Liver (tissue), 9 donors: ENCODE measurements around the gene SMIM28. TPM values are rescaled to one million over a fixed set of nuclear protein-coding genes. Genes with fewer than 3 reads are reported as not detected.

Experiments used
- DNase-seq: peaks from one replicate; pipeline ENCODE4 v3.0.0-alpha.2; 2017; ENCODE audit warnings: low spot score
- H3K27ac ChIP-seq, 2 donors: one replicate each; pipeline ENCODE4 v1.7.0; 2013; ENCODE audit warnings: inconsistent platforms in 2 of 2, low read length in 2 of 2, control low read depth in 1 of 2, low read depth in 1 of 2, mild to moderate bottlenecking in 1 of 2
- H3K27me3 ChIP-seq, 4 donors: one replicate each; pipeline versions ENCODE4 v1.6.1 to v1.7.0; 2013; ENCODE audit warnings: low read length in 3 of 4, inconsistent platforms in 1 of 4, mild to moderate bottlenecking in 1 of 4, moderate library complexity in 1 of 4; ENCODE audit not compliant: control insufficient read depth in 4 of 4, insufficient read depth in 4 of 4
- H3K36me3 ChIP-seq, 4 donors: one replicate each; pipeline versions ENCODE4 v1.6.1 to v1.7.0; 2013; ENCODE audit warnings: low read length in 3 of 4, mild to moderate bottlenecking in 3 of 4, low read depth in 1 of 4, moderate library complexity in 1 of 4; ENCODE audit not compliant: control insufficient read depth in 4 of 4, insufficient read depth in 3 of 4
- H3K4me1 ChIP-seq, 4 donors: one replicate each; pipeline versions ENCODE4 v1.6.1 to v1.7.0; 2013; ENCODE audit warnings: low read length in 3 of 4, mild to moderate bottlenecking in 3 of 4, moderate library complexity in 1 of 4; ENCODE audit not compliant: control insufficient read depth in 4 of 4, insufficient read depth in 4 of 4
- H3K4me3 ChIP-seq, 3 donors: one replicate each; pipeline versions ENCODE4 v1.6.1 to v1.7.0; 2013; ENCODE audit warnings: low read length in 3 of 3, control low read depth in 1 of 3, low read depth in 1 of 3, mild to moderate bottlenecking in 1 of 3
- H3K9ac ChIP-seq, 2 donors: one replicate each; pipeline ENCODE4 v1.7.0; 2013; ENCODE audit warnings: low read length in 2 of 2, mild to moderate bottlenecking in 2 of 2, moderate library complexity in 2 of 2, control low read depth in 1 of 2, low read depth in 1 of 2
- H3K9me3 ChIP-seq, 4 donors: one replicate each; pipeline versions ENCODE4 v1.6.1 to v1.7.0; 2013; ENCODE audit warnings: low read length in 3 of 4; ENCODE audit not compliant: control insufficient read depth in 4 of 4
- ATF3 ChIP-seq: IDR thresholded peaks from 2 replicates; pipeline ENCODE4 v1.6.1; 2016; ENCODE audit warnings: antibody characterized with exemption
- CTCF ChIP-seq: fragments of 150-350 bp; IDR thresholded peaks from 2 replicates; pipeline ENCODE4 v1.5.1; 2017; ENCODE audit warnings: improper control_type of control experiment, low read depth, low read length; ENCODE audit not compliant: missing input control
- EGR1 ChIP-seq, 2 donors: IDR thresholded peaks; 2 replicates each; pipeline ENCODE4 v1.6.1; 2016 to 2018; ENCODE audit warnings: antibody characterized with exemption in 2 of 2, low read depth in 2 of 2
- FOXA1 ChIP-seq: IDR thresholded peaks from 2 replicates; pipeline ENCODE4 v1.6.1; 2016; ENCODE audit warnings: antibody characterized with exemption
- FOXA2 ChIP-seq: IDR thresholded peaks from 2 replicates; pipeline ENCODE4 v1.6.1; 2016; ENCODE audit warnings: antibody characterized with exemption
- GABPA ChIP-seq, 2 donors: IDR thresholded peaks in 1 of 2; conservative IDR thresholded peaks in 1 of 2; 2 replicates each; pipeline ENCODE4 v1.6.1; 2016; ENCODE audit warnings: antibody characterized with exemption in 2 of 2, mild to moderate bottlenecking in 1 of 2, moderate library complexity in 1 of 2
- HNF4A ChIP-seq, 2 donors: conservative IDR thresholded peaks; 2 replicates each; pipeline ENCODE4 v1.6.1; 2016; ENCODE audit warnings: antibody characterized with exemption in 2 of 2, mild to moderate bottlenecking in 2 of 2
- HNF4G ChIP-seq: IDR thresholded peaks from 2 replicates; pipeline ENCODE4 v1.6.1; 2016; ENCODE audit warnings: antibody characterized with exemption
- JUND ChIP-seq, 2 donors: IDR thresholded peaks; 2 replicates each; pipeline ENCODE4 v1.6.1; 2016; ENCODE audit warnings: antibody characterized with exemption in 2 of 2
- MAX ChIP-seq: IDR thresholded peaks from 2 replicates; pipeline ENCODE4 v1.6.1; 2016; ENCODE audit warnings: antibody characterized with exemption
- RAD21 ChIP-seq, 2 donors: IDR thresholded peaks; 2 replicates each; pipeline ENCODE4 v1.6.1; 2016; ENCODE audit warnings: antibody characterized with exemption in 2 of 2, mild to moderate bottlenecking in 2 of 2
- REST ChIP-seq: IDR thresholded peaks from 2 replicates; pipeline ENCODE4 v1.6.1; 2016; ENCODE audit warnings: antibody characterized with exemption, mild to moderate bottlenecking
- RXRA ChIP-seq, 2 donors: IDR thresholded peaks; 2 replicates each; pipeline ENCODE4 v1.6.1; 2017 to 2018; ENCODE audit warnings: antibody characterized with exemption in 2 of 2, mild to moderate bottlenecking in 1 of 2
- SP1 ChIP-seq: IDR thresholded peaks from 2 replicates; pipeline ENCODE4 v1.6.1; 2018; ENCODE audit warnings: antibody characterized with exemption, mild to moderate bottlenecking
- YY1 ChIP-seq: IDR thresholded peaks from 2 replicates; pipeline ENCODE4 v1.6.1; 2016; ENCODE audit warnings: antibody characterized with exemption, mild to moderate bottlenecking
- WGBS: extraction: QIAGEN DNeasy Blood & Tissue Kit; methylation state at CpG from one replicate; pipeline ENCODE4 v1.1.7; 2013; 5-methylcytosine and 5-hydroxymethylcytosine counted together
- polyA plus RNA-seq, 2 donors: library from polyadenylated mRNA; stranded (reverse) in 1 of 2; unstranded in 1 of 2; fragments of 200-250 nt in 1 of 2; fragments of >200 nt in 1 of 2; fragmentation: Nextera tagmentation in 1 of 2; extraction: Ambion mirVana in 1 of 2; gene quantifications; one replicate each; pipeline versions ENCODE4 v1.2.1 to v1.2.3, GENCODE V29; 2013 to 2015
- total RNA-seq, 2 donors: library from RNA; depleted of rRNA; stranded (reverse); fragments of >200 nt; gene quantifications; one replicate each; pipeline ENCODE4 v1.2.3, GENCODE V29; 2014
- donor health status: healthy.
- donor health status: healthy.
- donor health status: healthy.
- donor health status: healthy.
- donor health status: healthy.

The SMIM28 gene
- total and polyA plus RNA-seq, 4 donors: not detected

- H3K36me3 ChIP-seq: no peaks in the 10 kb centered on the region
- H3K27ac ChIP-seq: no peak overlapping the region
- H3K27me3 ChIP-seq: no peaks in the 10 kb centered on the region
- H3K4me3 ChIP-seq: no peak overlapping the region
- TF ChIP-seq CTCF: no peak
- no peak for TF ChIP-seq HNF4A (conservative IDR thresholded peaks at IDR 0.05)
- TF ChIP-seq YY1: no peak
- no peak for TF ChIP-seq GABPA (IDR thresholded peaks at IDR 0.05 in 1 of 2, conservative IDR thresholded peaks at IDR 0.05 in 1 of 2)
- TF ChIP-seq RAD21 (IDR thresholded peaks at IDR 0.05): no peak
- no peak for TF ChIP-seq HNF4G
- no peak for TF ChIP-seq SP1
- no peak for TF ChIP-seq JUND (IDR thresholded peaks at IDR 0.05)
- TF ChIP-seq FOXA2: no peak
- TF ChIP-seq MAX: no peak
- TF ChIP-seq FOXA1: no peak
- no peaks in the 10 kb centered on the region for H3K9me3 ChIP-seq
- DNase-seq: no peak
- no peaks in the 10 kb centered on the region for H3K4me1 ChIP-seq
- 95% methylated on average over 5 of the region's 5 CpGs for WGBS
- no peak overlapping the region for H3K9ac ChIP-seq
Observed at GRCh38 chr6:138396709-138397108, 19.0 kb downstream of the SMIM28 start.

- no peaks in the 10 kb centered on the region for H3K4me1 ChIP-seq
- no peak overlapping the region for H3K27ac ChIP-seq
- DNase-seq: no peak
- H3K9ac ChIP-seq: no peak overlapping the region
- H3K4me3 ChIP-seq: no peak overlapping the region
- 89% methylated on average over 8 of the region's 8 CpGs for WGBS
- no peaks in the 10 kb centered on the region for H3K36me3 ChIP-seq
- no peaks in the 10 kb centered on the region for H3K27me3 ChIP-seq
- no peaks in the 10 kb centered on the region for H3K9me3 ChIP-seq
- TF ChIP-seq RAD21 (IDR thresholded peaks at IDR 0.05): peak in 1 of 2 donors; percentile 13
- no peak for TF ChIP-seq RXRA (IDR thresholded peaks at IDR 0.05)
Observed at GRCh38 chr6:138397128-138398122, 19.7 kb downstream of the SMIM28 start.

GRCh38 chr6:138400326-138400725 is 22.6 kb downstream of the SMIM28 start:
- TF ChIP-seq SP1 (no peak), RAD21 (IDR thresholded peaks at IDR 0.05) (no peak), FOXA1 (no peak), MAX (no peak), REST (no peak), FOXA2 (no peak), ATF3 (no peak), HNF4G (no peak), EGR1 (IDR thresholded peaks at IDR 0.05; ENCODE audit: low read depth in 2 of 2) (no peak), GABPA (IDR thresholded peaks at IDR 0.05 in 1 of 2, conservative IDR thresholded peaks at IDR 0.05 in 1 of 2) (no peak), YY1 (no peak)
- no peak overlapping the region for H3K9ac ChIP-seq
- no peaks in the 10 kb centered on the region for H3K9me3 ChIP-seq
- DNase-seq: no peak
- H3K27ac ChIP-seq: no peak overlapping the region
- no peak overlapping the region for H3K4me3 ChIP-seq
- H3K4me1 ChIP-seq: peaks cover 0 to 14% (median 7%) of the 10 kb centered on the region in 4 donors
- H3K36me3 ChIP-seq: no peaks in the 10 kb centered on the region
- H3K27me3 ChIP-seq: no peaks in the 10 kb centered on the region
- 89% methylated on average over 3 of the region's 3 CpGs for WGBS
